SHP77 treated with DMSO at 0.1 percent for 48 hours (cell line): Measurements from ENCODE around the gene LIX1.
"Not testable (repeated sequence)": the region's sequence is repeated elsewhere in the genome, so short reads cannot be mapped to it uniquely, and the experiment has no call there.

Experiments used
- DNase-seq: peaks from one replicate; lab custom pipeline; 2025; lab: John Stamatoyannopoulos, UW

Gene LIX1

DNA sequence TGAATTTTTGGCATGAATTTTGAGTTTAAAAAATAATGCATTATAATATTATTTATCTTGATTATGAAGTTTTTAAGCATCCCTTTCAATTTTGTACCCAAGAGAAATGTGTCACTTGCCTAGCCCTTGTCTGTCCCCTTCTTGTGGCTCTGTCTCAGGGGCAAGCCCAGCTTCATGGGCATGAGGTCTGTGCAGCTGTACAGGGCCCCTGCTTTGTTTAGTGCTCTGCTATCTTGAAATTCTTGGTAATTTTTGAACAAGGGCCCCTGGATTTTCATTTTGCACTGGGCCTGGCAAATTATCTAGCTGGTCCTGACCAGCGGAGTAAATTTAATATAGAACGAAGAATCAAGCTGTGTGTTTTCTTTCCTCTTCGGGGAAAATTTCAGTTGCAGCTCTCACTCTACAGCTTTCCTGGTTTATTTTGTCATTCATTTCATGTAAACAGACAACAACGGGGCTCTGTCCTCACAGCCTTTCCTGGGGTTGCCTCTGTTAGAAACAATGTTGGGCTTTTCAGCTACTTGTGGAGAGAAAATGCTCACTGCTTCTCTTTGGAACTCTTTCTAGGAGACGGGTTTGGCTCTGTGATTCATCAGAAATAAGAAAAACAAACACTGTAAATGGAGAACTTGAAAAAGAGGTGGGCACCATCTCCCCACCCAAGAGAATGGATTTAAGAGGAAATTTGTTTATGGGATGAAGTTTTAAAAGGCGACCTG is 41.1 kb downstream of the LIX1 start:
- DNase-seq: no peak

DNA sequence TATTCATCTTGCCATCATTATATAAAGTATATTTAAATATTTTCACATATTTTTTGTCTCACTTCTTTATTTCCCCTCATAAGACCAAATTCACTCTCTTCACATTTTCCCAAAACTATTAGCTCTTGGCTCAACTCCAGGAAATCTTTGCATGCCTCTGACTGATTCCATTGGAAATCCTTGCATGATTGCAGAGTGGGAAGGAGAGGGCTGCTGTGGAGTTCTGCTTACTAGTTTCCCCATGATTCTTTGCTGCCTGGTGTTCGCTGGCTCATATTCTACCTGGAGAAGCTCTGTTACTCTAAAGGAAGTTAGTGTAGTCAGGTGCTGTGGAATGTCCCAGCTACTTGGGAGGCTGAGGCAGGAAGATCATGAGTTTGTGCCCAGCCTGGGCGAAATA is 41.9 kb downstream of the LIX1 start:
- no peak for DNase-seq

DNA sequence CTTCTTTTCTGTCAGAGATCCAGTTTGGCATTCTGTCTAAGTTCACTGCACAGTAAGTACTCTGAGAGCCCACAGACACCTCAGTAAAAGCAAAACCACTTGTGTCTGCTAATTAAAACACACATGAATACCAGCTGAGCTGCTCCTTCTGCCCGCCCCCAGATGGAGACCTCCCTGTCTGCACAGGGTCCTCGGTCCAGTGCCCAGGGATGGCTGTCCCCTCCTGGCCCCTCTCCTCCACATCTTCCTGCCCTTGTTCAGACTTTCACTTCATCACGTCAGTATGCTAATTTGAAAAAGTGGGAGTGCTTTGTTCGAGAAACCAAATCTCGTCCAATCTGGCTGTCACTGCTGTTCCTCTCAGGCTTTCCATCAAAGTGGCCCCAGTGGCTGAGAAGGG is 43.5 kb downstream of the LIX1 start:
- DNase-seq: no peak

DNA sequence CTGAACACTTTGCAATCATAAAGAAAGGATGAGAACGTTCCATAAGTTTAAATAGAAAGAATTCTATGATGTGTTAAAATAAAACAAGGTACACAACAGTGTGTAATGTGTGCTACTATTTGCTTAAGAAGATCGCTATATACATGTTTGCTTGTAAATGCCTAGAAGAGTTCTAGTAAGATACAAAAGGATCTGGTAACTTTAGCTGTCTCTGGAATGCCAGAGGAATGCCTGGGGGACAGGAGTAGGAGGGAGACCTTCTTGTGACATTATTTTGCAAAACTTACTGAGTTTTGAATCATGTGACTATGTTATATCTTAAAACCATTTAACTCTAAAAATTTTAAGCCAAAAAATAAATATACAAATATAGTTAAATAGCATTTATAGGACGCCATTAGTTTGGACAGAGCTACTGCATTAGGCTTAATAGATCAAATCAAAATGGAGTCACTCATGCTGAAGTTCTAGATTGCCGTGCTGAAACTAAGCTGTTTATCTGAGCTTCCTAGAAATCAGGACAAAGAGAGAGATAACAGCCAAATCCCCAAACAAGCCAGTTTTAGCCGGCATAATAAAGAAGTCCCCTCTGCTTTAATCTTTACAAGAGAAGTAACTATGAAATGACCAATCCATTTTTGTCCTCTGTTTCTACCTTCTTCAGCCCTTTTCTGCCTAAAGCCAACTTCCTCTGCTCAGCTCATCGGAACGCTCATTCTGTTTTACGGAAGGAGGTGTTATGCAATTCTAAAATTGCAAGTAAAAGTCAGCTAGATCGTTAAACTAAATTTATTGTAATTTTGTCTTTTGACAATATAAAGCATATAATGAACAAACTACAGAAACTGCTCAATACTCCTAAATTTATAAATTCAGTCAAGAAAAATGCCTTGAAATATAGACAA is 44.8 kb downstream of the LIX1 start:
- DNase-seq: no peak

- DNase-seq: no peak
These were observed 45.6 kb downstream of the LIX1 start for GRCh38 chr5:97096846-97097245.

DNA sequence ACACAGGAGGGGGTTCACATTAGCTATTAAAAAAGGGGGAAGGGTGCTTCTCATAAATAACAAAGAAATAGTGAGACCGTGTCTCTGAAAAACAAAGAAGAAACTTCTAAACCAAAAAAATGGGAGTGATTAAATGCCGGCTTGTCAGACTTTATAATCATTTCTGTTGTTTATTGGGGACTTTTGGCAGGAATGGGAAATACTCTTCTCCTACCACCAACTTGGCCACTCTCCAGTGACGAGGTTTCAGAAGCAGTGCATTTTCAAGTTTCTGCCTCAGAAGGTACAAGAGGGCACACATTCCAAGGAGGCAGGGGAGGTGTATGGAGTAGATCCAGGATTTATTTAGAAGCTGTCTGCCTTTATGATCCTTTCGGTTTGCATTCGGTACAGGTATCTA is 46.2 kb downstream of the LIX1 start:
- DNase-seq: no peak

DNA sequence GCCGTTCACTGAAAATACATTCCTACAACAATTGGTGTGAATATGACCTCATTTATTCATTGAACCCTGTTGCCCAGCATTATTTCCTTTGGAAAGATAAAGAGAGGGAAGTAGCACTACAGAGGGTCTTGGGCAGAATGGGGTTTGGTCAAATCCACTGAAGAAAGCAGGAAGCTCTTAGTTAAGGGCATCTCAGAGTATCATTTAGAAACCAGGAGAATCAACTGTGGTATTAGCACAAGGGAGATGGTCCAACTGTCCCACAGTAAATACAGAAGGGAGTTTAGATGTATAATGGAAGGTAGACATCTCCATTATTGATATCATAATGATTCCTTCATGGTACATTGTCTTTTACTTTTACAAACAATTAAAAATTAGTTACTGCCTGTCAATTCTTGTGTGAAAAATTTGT is 47.1 kb downstream of the LIX1 start:
- no peak for DNase-seq

- DNase-seq: no peak
These were observed 47.7 kb downstream of the LIX1 start for GRCh38 chr5:97094579-97095317.

DNA sequence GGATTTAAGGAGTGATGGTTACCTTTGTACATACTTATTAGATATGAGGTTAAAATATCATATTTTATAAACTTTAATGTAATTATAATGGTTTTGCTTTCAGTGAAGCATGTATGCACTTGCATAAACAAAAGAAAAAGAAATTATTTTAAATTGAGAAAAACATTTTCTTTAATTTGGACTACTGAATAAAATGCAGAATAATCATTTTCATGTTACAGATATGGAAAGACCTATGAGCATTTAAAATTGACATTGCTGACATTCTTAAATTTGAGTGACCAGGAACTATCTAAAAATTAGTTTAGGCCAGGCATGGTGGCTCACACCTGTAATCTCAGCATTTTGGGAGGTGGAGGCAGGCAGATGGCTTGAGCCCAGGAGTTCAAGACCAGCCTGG is 49.2 kb downstream of the LIX1 start:
- DNase-seq: no peak

DNA sequence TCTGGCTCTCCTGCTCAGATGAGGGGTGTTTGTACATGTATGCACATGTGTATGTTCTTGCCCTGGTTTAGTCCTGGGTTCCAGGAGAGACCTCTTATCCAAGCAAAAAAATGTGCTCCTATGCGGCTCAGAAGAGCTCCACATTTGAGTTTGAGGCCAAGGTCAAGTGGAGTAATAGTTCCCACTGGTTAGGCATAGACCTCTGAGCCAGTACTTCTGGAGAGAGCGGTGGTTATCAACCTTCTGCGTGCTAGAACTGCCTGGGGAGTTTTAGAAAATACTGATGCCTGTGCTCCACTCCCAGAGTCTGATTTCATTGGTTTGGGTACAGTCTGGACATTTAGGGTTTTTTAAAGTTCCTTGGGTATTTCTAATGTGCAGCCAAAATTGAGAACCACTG is 51.5 kb downstream of the LIX1 start:
- DNase-seq: no peak

DNA sequence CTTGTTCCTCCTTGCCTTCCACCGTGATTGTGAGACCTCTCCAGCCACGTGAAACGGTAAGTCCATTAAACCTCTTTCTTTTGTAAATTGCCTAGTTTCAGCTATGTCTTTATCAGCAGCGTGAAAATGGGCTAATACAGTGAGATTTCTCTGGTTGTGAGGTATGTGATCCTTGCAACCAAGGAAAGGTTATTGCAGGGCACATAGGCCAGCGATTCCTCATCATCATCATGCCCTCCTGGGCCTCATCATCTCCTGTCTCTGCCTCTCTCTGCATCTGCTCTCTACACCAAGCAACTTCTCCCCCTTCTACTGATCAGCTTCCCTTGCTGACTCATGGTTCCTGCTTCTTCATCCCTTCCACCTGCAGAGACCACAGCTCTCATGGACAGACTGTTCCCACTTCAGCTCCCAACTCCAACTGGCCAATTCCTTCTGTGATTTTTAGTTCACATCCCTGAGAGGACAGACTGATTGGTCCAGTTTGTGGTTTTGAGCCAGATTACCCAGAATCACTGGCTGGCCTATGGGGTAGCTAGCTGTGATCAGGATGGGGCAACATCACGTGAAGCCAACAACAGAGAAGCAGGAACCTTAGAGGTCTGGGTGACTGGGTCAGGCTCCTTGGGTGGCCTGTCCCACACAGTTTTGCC is 53.1 kb downstream of the LIX1 start:
- DNase-seq: no peak

GRCh38 chr5:97088774-97089148 is 53.6 kb downstream of the LIX1 start:
- DNase-seq: no peak

DNA sequence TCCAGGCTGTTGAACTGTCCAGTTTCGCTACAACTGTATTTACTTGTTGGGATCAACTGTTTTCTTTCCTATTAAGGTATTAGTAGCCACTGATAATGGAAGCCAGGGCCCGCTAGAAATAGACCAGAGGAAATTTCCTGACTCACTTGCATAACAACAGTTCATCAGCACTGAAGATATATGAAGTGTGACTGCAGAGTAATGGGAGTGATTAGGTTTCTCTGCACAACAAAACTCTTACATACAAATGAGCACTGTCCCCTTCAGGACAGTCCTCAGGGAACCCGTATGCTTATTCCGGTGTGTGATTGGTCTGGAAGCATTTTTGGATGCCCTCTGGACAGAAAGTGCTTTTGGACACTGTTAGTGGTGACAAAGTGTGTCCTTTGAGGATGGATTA is 55.3 kb downstream of the LIX1 start:
- no peak for DNase-seq

DNA sequence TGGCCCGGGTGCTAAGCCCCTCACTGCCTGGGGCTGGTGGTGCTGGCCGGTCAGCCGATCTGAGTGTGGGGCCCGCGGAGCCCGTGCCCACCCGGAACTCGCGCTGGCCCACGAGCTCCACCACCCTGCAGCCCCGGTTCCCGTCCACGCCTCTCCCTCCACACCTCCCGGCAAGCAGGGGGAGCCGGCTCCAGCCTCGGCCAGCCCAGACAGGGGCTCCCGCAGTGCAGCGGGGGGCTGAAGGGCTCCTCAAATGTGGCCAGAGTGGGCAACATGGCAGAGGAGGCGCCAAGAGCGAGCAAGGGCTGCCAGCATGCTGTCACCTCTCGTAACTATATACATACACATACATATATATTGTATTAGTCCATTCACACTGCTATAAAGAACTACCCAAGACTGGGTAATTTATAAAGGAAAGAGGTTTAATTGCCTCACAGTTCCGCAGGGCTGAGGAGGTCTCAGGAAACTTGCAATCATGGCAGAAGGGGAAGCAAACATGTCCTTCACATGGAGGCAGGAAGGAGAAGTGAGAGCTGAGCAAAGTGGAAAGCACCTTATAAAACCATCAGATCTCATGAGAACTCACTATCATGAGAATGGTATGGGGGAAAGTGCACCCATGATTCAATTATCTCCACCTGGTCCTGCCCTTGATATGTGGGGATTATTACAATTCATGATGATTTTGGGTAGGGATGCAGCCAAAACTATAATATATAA is 56.8 kb downstream of the LIX1 start:
- no peak for DNase-seq

GRCh38 chr5:97084782-97085458 is 57.5 kb downstream of the LIX1 start:
- DNase-seq: not testable (repeated sequence)

DNA sequence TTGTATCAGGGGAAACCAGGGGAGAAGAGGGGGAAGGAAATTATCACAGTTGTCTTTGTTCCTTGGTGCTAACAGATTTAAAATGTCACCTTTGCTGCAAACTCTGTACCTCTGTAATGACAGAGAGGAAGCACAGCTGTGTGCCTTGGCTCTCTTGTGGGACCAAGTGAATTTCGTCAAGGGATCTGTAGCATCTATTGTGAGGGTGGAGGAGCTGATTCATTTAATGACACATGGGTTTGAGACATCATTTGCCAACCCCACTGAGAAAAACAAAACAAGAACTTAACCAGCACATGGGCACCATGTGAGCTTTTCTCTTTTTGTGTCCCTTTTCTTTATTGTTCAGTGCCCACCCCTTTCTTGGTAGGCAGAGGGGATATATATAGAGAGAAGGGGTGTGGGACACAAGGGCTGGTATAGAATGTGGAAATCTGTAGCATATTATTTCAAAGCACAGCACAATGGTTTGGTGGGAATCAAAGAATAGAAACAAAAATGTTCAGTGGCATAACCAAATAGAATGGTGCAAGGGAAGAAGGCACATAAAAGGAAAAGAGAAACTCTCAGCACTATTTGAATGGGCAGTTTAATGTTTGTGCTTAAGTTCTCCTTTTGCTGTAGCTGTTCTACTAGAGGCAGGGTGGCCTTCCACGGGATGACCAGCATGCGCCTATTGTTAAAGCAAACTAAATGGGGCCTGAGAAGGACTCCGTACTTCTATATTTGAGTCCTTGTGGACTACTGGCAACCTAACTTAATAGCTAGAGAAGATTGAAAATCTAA is 63.3 kb downstream of the LIX1 start:
- DNase-seq: no peak

DNA sequence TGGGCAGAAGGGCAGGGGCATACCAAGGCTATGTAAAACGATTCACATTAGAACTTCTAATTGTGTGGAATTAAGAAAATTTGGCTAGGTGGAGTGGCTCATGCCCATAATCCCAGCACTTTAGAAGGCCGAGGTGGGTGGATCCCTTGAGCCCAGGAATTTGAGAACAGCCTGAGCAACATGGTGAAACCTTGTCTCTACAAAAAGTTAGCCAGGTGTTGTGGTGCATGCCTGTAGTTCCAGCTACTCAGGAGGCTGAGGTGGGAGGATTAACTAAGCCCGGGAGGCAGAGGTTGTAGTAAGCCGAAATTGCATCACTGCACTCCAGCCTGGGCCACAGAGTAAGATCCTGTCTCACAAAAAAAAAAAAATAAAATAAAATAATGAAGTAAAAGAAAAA is 65.2 kb downstream of the LIX1 start:
- DNase-seq: no peak

GRCh38 chr5:97076098-97076497 is 66.3 kb downstream of the LIX1 start:
- no peak for DNase-seq

DNA sequence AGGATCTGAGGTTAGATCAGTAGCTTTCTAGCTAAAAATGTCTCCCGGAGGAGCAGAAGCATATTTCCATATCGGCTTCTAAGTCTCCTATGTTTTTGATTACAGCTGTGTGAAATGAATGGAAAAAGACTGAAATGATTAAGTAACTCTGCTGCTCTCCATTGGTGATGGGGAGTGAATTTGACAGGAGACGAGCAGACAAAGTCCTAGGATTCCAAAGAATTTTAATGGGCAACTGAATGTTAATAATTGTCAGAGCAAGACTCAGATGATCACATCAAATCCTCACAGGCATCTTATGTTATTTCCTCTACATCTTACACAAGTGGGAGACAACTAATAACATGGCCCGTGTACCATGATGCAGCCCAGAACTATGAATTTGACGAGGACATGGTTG is 66.8 kb downstream of the LIX1 start:
- DNase-seq: no peak

- no peak for DNase-seq
These were observed 67.4 kb downstream of the LIX1 start for GRCh38 chr5:97074859-97075489.
